Measurements from ENCODE around the gene OR2AJ1.

Gene OR2AJ1

DNA sequence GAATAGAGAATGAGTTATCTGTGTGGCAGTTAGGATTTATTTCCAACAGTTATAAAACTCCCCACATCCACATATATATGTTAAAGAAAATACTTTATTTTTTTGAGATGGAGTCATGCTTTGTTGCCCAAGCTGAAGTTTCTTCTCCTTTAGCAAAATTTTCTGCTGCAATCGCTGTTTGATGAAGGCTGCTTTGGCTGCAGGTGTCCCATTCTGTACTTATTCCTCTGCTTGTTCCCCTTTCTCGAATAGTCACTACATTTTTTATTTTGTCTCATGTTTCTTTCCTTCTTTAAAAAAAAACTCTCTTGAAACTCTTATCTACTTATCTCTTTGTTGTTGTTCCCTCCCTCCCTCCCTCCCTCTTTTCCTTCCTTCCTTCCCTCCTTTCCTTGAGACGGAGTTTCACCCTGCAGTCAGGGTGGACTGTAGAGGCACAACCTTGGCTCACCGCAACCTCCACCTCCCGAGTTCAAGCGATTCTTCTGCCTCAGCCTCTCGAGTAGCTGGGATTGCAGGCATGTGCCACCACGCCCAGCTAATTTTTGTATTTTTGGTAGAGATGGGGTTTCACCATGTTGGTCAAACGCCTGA lies 18.7 kb upstream of the OR2AJ1 start:
- FAIRE-seq (no peak), DNase-seq (ENCODE audit: insufficient read length, low spot score) (no peak)
- TF ChIP-seq, protein P1, sequence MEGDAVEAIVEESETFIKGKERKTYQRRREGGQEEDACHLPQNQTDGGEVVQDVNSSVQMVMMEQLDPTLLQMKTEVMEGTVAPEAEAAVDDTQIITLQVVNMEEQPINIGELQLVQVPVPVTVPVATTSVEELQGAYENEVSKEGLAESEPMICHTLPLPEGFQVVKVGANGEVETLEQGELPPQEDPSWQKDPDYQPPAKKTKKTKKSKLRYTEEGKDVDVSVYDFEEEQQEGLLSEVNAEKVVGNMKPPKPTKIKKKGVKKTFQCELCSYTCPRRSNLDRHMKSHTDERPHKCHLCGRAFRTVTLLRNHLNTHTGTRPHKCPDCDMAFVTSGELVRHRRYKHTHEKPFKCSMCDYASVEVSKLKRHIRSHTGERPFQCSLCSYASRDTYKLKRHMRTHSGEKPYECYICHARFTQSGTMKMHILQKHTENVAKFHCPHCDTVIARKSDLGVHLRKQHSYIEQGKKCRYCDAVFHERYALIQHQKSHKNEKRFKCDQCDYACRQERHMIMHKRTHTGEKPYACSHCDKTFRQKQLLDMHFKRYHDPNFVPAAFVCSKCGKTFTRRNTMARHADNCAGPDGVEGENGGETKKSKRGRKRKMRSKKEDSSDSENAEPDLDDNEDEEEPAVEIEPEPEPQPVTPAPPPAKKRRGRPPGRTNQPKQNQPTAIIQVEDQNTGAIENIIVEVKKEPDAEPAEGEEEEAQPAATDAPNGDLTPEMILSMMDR (IDR thresholded peaks at IDR 0.05; ENCODE audit: insufficient read depth, missing control alignments), result no peak

DNA sequence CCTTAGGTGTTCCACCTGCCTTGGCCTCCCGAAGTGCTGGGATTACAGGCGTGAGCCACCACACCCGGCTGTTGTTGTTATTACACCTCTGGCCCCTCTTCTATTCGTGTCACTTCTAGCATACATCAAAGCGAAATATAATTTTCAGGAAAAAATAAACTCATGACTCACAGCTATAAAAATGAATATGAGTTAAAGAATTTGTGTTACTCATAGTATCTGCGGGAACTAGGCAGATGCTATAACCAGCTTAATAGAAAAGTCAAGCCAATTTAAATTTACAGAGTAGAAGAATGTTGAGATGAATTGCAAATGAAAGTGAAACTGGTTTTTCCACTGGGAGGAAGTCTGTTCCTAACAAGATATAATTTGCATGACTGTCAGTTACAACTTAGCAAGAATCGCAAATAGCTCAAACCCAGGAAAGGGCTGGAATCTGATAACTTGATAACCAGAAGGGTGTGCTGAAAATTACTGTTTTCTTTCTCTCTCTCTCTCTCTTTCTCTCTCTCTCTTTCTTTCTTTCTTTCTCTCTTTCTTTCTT lies 18.1 kb upstream of the OR2AJ1 start:
- TF ChIP-seq, protein P1 (IDR thresholded peaks at IDR 0.05; ENCODE audit: insufficient read depth, missing control alignments), result no peak
- no peak for DNase-seq (ENCODE audit: insufficient read length, low spot score)
- FAIRE-seq, result no peak

DNA sequence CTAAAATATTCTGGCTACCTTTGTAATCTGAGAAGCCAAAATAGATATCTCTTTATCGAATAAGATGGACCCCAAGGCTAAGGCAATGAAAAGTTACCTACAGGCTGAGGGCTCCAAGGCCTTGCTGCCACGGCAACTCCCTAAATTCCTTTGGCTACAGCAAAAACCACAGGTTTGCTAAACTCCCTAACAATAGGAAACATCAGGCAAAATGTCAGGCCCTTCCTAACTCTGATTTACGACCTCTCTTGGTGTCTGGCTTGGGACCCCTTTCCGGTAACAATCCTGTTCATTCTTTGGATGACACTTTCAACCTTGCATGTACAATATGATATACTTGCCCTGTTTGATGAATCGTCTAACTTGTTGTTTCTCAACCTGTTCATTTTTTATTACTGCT lies 15.9 kb upstream of the OR2AJ1 start:
- DNase-seq (ENCODE audit: insufficient read length, low spot score), result no peak
- no peak for FAIRE-seq
- TF ChIP-seq, protein P1 (IDR thresholded peaks at IDR 0.05; ENCODE audit: insufficient read depth, missing control alignments), result no peak

DNA sequence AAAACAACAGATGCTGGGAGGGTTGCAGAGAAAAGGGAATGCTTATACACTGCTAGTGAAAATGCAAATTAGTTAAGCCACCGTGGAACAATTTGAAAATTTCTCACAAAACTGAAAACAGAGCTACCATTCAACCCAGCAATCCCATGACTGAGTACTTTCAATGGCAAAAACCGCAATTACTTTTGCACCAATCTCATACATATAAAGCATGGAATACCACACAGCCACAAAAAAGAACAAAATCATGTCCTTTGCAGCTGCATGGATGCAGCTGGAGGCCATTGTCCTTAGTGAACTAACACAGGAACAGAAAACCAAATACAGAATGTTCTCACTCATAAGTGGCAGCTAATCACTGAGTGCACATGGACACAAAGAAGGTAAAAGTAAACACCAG lies 10.9 kb upstream of the OR2AJ1 start:
- TF ChIP-seq, protein P1 (IDR thresholded peaks at IDR 0.05; ENCODE audit: insufficient read depth, missing control alignments), result no peak
- DNase-seq (ENCODE audit: insufficient read length, low spot score) (no peak), FAIRE-seq (no peak)

DNA sequence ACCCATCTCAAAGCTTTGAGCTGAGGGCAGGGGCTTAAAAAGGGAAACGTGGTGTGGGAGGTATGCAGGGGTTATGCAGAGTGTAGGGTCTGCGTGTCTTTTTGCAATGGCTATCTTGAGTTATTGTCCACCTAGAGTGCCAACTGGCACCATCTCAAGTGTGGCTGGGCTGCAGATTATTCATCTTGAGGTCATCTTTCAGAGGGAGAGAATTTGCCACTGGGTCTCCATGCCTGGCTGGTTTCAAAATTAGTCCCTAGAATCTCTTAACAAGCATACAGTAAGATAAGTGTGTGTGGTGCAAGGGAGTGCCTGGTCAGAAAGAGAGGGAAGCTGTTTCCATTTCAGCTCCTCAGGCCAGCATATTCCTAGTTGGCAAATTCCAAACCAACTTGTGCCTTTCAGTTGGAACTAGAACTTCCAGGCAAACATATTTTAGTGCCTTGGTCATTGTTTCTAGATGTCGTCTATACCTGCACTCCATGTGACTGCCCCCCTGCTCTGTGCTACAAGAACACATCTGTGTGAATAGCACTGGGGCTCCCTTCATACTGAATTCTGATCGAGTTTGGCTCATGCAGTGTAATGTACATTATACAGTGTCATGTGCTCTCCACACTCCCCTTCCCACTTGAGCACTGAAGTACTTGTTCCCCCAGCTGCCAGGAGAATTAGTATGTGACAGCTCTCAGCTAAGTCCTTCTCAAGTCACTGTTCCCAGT lies 9.6 kb upstream of the OR2AJ1 start:
- FAIRE-seq (no peak), DNase-seq (ENCODE audit: insufficient read length, low spot score) (no peak)
- TF ChIP-seq, protein P1 (IDR thresholded peaks at IDR 0.05; ENCODE audit: insufficient read depth, missing control alignments), result no peak

DNA sequence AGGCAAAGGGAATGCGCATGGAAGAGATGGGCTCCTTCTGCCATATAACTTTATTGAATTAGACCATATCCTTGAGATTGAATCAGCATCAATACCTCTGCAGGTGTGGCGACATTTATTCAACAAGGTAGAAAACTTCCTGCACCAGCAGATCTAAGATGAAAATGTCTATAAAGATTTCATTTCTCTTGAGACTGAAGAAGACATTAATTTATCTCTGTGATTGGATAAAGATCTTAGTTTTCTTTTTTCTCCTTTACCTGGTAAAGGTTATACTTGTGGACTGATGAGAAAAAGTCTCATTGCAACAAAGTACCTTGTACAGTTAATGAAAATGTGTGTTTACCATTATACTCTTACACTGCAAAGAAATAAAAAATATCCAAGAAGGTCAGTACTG lies 4.7 kb upstream of the OR2AJ1 start, which contains the start of gene OR2T8:
TSS of gene OR2T8 (plus strand) at position 301 of the 400 bp plus-strand sequence. CDS start 766 bp downstream, outside the sequence.
- no peak for DNase-seq (ENCODE audit: insufficient read length, low spot score)
- FAIRE-seq, result no peak
- TF ChIP-seq, protein P1 (IDR thresholded peaks at IDR 0.05; ENCODE audit: insufficient read depth, missing control alignments), result no peak

DNA sequence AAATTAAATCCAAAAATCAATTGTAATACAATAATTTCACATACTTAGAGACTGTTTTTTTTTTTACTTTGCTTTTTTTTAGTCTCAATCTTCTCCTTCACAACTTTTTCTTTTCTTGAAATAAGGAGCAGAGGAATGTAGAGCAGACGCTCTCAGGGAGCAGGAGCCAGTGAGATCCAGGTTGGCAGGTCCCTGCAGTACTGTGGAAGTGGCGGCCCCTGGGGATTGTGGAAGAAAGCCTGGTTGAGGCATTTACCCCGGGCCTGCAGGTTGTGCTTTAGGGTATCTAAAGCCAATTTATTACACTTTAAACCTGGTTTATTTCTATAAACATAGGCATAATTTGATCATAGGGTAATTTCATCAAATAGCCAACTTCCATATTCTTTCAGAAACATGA lies 748 bp upstream of the OR2AJ1 start:
- FAIRE-seq, result no peak
- TF ChIP-seq, protein P1 (IDR thresholded peaks at IDR 0.05; ENCODE audit: insufficient read depth, missing control alignments), result no peak

More for the DNA sequence above, 748 bp upstream of the OR2AJ1 start:
- no peak for DNase-seq (ENCODE audit: insufficient read length, low spot score)
